ENCODE results near the gene ABCB11.

The ABCB11 gene

DNA sequence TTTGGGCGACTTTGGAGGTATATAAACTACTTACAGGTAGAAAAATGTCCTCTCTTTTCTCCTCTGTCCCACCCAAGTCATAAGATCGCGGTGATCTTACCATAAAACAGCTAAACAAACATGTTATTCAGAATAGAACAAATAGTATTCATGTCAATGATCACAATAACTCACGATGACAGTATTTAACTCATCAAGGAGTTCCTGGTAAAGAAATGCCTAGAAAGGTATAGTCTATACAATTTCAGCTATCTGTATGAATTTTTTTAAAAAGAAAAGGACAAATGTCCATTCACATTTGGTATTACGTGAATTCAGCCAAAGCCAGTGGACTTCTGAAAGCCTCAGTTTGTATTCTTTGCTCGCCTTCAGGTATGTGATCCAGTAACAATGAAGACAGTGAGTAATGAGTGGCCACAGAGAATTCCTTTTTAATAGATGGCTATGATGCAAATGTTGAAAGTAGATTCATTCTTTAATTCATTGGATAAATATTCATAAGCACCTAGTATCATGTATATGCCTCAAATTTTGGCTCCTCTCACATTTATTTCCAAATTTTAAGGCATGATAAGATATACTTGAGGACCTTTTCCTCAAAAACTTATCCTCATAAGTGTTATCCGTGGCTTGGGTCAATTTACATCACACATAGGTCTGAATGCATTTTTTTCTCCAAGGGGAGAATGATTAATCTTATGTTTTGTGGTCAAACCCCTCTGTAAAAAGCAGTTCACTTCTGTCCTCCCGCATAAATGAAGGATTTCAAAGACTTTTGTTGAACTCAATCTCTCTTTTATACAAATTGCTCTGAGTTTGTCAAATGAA lies 20.3 kb downstream of the ABCB11 start:
- no peak for DNase-seq (ENCODE audit: low read depth in 2 of 3, low spot score in 2 of 3)

DNA sequence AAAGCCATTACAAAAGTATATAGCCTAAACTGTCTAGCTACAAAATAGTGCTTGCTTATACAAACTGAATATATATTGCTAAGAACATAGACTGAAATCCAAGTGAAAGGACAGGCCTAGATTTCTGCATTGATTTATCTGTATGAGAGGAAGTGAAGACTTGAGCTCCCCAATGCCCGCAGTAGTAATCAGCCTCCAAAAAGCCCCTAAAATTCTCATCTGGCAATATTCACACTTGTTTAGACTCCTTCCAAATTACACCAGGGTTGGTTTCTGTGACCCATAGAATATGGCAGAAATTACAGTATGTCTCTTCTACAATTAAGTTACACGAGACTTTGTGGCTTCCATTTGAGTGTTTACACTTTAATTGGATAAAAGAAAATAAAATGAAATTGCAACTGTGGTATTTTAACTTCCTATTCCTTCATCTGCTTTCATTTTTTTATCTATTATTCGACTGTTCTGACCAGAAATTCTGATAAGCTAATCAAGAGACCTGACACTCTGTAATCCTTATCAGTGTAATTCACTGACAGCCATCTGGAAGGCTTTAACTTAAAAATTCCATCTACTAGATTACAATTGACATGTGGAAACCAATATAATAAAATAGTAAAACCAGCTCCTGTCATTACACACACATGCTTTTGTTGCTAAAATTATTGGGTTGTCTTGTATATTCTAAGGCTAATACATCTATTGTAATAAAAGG lies 21.1 kb downstream of the ABCB11 start:
- DNase-seq (ENCODE audit: low read depth in 2 of 3, low spot score in 2 of 3) = no peak

DNA sequence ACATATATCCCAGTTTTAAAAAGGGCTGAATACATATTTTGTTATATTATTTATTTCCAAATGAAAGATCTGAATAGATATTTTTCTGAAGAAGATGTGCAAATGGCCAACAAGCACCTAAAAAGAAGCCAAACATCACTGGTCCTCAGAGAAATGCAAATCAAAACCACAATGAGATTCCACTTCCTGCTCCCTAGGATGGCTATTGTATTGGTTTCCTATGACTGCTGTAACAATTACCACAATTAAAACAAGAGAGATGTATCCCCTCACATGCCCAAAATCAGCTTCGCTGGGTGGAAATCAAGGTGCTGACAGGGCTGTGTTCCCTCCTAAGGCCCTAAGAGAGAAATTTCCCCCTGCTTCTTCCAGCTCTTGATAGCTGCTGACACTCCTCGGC lies 23.2 kb downstream of the ABCB11 start:
- no peak for DNase-seq (ENCODE audit: low read depth in 2 of 3, low spot score in 2 of 3)

DNA sequence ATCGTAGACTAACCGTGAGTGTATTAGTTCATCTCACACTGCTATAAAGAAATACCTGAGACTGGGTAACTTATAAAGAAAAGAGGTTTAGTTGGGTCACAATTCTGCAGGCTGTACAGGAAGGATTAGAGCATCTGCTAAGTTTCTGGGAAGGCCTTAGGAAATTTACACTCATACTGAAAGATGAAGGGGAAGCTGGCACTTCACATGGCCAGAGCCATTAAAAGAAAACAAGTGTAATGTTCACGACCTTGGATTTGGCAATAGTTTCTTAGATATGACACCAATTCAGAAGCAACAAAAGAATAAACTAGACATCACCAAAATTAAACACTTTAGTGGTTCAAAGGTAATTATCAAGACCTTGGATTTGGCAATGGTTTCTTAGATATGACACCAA lies 23.8 kb downstream of the ABCB11 start:
- no peak for DNase-seq (ENCODE audit: low read depth in 2 of 3, low spot score in 2 of 3)

DNA sequence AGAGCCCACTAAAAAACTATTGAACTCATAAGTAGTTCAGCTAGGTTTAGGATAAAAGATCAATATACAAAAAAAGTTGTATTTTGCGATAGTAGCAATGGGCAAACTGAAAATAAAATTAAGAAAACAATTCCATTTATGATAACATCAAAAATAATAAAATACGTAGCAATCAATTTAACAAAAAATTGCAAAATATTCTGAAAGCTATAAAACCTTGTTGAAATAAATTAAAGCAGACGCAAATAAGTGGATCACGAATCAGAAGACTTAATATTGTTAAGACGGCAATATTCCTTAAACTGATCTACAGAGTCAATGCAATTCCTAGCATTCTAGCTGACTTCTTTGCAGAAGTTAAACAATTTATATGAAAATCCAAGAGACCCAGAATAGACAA lies 24.5 kb downstream of the ABCB11 start:
- DNase-seq (ENCODE audit: low read depth in 2 of 3, low spot score in 2 of 3) = no peak

DNA sequence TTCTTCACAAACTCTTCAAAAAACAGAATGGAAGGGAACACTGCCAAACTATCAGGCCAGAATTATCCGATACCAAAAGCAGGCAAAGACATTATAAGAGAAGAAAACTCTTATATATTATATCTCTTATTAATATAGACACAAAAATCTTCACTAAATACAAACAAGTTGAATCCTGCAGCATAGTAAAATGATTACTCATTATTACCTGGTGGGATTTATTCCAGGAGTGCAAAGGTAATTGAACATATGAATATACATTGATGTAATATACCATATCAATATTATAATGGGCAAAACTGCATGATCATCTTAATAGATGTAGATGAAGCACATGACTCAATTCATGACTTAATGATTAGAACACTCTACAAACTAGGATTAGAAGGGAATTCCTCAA lies 25.1 kb downstream of the ABCB11 start:
- no peak for DNase-seq (ENCODE audit: low read depth in 2 of 3, low spot score in 2 of 3)

DNA sequence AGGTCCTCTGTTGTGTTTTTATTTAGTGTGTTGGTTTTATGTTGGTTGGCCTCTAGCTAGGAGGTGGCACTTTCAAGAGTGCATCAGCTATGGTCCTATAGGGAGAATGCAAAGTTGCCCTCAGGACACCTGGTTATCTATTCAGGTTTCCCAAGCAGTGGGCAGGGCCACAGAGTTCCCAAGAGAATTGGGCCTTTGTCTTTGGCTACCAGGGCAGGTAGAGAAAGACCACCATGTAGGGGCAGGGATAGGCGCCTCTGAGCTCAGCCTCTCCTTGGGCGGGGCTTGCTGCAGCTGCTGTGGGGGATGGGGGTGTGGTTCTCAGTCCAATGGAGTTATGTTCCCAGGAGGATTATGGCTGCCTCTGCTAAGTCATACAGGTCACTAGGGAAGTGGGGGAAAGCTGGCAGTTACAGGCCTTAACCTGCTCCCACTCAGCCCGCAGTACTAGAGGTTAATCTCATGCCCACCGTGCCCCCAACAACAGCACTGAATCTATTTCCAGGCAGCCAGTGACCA lies 26.0 kb downstream of the ABCB11 start:
- DNase-seq (ENCODE audit: low read depth in 2 of 3, low spot score in 2 of 3) = no peak

DNA sequence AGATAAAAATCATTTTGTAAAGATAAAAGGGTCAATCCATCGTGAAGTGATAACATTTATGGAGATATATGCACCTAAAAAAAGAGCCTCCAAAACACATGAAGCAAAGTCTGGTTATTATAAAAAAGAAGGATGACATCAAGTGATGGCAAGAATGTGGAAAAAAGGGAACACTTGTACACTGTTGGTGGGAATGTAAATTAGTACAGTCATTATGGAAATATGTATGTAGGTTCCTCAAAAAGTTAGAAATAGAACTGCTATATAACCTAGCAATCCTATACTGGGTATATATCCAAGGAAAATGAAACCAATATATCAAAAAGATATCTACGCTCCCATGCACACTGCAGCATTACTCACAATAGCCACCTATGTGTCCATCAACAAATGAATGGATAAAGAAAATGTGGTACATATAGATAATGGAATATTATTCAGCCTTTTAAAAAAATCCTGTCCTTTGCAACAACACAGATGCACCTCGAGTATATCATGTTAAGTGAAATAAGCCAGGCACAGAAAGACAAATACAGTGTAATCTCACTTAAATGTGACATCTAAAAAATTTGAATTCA lies 28.9 kb downstream of the ABCB11 start:
- DNase-seq (ENCODE audit: low read depth in 2 of 3, low spot score in 2 of 3) = no peak

DNA sequence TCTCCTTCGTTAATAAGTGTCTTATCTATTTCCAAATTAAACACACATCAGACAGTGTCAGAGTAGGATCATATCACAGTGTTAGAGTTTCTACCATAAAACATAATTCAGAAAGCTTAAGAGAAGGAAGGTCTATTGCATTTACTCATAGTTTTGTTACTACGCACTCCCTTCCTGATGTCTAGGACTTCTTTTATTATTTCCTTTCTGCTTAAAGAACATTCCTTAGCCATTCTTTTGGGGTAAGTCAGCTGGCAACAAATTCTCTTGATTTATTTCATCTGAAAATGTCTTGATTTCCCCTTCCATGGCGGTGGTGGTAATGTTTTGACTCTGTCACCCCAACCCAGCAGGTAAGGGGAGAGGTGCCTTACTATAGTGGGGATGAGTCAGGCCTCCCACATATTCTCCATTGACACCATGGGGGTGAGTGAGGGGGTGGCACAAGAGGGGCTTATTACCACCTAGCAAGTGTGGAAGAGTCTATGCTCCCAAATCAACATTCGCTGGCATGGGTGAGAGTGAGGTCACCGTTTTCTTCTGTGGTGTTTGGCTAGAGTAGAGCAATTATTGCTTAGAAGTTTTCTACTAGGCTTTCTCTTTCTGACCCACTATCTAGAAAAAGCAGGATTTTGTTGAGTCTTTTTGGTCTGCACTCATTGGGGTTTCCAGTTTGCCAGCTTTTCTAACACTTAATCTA lies 29.9 kb downstream of the ABCB11 start:
- DNase-seq (ENCODE audit: low read depth in 2 of 3, low spot score in 2 of 3) = no peak

DNA sequence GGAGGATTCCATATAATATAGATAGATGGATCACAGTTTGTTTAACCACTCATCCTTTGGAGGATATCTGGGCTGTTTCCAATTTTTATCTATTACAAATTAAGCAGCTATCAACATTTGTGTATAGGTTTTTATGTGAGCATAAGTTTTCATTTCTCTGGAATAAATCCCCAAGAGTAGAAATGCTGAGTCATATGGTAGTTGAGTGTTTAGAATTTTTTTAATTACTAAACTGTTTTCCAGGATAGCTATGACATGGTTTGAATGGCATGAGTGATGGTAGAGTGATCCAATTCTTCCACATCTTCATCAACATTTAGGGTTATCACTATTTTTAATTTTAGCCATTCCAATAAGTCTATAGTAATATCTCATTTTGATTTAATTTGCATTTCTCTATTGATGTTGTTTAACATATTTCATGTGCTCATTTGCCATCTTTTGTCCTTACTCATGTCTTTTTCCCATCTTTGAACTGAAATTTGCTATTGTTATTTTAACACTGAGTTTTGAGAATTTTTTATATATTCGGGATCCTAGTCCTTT lies 31.4 kb downstream of the ABCB11 start:
- no peak for DNase-seq (ENCODE audit: low read depth in 2 of 3, low spot score in 2 of 3)

DNA sequence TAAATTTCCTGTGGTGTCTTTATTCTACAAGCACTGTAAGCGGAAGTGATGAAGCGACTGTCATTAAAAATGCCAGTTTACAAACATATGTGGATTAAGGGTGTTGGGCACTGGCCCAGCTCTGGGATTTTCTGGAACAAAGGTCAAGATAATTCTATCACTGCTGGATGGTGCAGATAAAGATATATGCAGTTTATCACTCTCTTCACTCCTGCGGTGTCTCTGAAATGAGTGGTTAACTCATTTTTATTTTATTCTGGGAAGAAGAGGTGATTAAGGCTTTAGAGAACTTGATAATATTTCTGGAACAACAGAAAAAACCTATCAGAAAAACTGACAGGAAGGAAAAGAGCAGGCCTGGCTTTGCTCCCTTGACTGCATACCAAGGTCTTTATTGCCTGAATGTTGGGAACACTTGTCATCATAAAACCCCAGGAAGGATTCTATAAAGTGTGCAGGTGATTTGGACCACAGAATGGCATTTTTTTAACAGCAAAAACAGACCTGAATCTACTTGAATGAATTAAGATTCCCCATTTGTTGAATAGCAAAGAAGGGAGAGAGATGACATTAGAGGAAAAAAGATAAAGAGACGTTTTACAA lies 32.4 kb downstream of the ABCB11 start:
- DNase-seq (ENCODE audit: low read depth in 2 of 3, low spot score in 2 of 3) = no peak

DNA sequence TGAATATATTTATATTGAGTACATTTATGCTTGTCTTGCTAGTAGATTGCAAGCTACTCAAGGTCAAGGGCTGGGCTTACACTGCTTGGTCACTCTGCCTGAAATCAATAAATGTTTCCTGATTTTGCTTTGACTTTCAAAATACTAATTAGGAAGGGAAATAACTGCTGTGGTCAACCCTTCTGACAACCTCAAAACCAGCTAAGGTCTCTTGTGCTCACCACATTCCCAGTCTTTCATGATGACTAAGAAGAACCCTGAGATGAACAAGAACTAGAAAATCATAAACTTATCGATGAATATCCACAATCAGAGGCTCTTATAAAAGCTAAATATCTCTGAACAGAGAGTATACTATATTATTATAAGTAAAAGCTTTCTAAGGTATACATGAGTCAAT lies 33.3 kb downstream of the ABCB11 start:
- DNase-seq (ENCODE audit: low read depth in 2 of 3, low spot score in 2 of 3) = no peak

DNA sequence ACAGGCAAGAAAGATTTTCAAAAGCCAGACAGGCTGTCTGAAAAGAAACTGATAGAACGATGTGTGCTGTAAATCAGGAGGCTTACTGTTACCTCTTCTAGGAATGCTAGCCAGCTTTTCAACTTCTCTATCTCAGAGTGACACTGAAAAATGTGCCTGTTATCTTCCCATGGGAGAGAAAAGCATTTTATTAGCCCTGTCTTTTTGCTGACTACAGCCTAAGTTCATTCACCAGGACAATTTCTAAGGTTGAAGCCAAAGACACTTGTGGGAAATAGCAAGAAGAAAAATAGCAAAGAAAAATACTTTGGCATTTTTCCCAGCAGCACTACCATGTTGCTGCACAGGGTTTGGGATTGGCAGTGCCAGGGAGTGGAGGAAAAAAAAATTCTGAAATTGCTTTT lies 34.0 kb downstream of the ABCB11 start:
- DNase-seq (ENCODE audit: low read depth in 2 of 3, low spot score in 2 of 3) = no peak

DNA sequence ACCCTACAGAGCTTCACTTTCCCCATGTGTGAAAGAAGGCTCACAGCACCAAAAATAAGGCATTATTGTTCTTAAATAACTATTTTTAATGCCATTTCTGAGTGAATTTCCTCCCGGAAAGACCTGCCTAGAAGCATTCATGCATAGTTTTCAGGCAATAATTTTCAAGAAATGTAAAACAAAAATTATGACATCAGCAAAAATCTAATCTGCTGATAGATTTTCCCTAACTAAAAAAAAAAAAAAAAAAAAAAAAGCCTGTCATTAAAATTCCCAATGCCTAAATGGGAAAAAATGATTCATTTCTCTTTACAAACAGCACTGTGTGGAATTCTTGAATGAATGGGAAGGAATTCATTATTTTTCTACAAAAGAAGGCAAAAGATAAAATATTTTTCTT lies 35.4 kb downstream of the ABCB11 start:
- no peak for DNase-seq (ENCODE audit: low read depth in 2 of 3, low spot score in 2 of 3)

DNA sequence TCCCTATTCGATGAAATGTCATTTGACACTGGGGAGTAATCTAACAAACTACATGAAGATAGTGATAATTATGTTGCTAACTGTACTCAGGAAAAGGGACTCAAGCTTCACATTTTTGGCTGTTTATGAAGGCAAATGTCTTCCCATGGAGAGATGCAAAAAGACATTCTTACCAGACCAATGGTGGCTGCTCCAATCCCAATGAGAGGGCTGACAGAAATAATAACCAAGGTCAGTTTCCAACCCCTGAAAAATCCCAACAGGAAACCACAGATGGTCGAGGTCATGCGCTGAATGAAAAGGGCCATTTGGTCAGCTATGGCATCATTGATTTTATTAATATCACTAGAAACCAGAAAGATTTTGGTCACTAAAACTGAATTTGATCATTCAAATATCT lies 37.6 kb downstream of the ABCB11 start:
- no peak for DNase-seq (ENCODE audit: low read depth in 2 of 3, low spot score in 2 of 3)

DNA sequence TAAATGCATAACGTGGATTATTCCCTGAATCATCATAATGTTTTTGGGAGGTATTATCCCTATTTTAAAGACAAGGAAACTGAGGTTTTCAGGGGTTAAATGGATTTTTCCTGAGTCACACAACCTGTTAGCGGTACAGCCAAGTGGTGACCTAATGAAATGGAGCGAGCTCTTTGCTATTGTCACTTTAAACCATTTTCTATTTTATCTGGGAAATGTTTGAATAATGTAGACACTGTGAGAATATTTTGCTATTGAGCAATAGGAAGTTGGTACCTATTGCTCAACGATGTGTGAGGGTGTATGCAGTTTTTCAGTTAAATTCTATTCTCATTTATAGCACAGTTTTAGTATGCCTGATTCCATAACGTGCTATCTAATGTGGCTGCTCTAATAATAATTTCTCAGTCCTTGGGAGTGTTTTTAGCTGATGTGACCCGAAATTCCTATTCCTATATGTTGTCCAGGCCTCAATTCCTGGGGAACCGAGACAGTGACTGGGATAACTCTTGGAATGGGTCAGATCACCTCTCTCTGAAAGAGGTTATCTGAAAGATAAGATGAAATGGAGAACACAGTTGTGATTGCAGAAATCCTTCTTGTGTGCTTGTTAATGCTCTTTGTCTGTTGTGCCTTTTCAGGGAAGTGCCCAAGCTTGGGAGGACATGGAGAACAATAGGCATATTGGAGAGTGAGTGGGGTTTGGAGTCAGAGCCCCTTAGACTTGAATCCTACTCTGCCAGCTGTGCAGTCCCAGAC lies 38.4 kb downstream of the ABCB11 start:
- DNase-seq (ENCODE audit: low read depth in 2 of 3, low spot score in 2 of 3) = no peak

DNA sequence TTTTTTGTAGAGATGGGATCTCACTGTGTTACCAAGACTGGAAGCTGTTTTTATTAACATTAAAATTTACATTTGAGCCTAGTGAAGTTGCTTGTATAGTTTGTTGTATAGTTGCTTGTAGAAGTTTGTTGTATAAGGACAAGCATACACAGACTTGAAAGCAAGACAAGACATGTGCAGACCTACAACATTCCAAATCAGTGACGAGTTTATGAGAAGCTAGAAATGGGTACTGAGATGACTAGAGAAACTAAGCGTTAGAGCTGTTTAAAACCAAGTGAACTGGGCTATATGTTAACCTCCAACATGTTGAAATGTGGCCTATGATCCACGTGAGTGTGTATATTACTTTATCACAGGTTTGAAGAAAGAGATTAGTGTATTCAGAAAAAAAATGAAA lies 39.1 kb downstream of the ABCB11 start:
- no peak for DNase-seq (ENCODE audit: low read depth in 2 of 3, low spot score in 2 of 3)

DNA sequence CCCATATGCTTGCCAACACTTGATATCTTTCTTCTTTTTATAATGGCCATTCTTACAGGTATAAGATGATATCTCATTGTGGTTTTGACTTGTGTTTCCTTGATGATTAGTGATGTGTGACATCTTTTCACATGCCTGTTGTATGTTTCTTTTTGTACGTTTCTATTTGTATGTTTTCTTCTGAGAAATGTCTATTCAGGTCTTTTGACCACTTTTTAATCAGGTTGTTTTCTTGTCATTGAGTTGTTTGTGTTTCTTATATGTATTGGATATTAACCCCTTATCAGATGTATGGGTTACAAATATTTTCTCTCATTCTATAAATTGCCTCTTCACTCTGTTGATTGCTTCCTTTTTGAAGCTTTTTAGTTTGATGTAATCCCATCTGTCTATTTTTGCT lies 42.4 kb downstream of the ABCB11 start:
- DNase-seq (ENCODE audit: low read depth in 2 of 3, low spot score in 2 of 3) = no peak

DNA sequence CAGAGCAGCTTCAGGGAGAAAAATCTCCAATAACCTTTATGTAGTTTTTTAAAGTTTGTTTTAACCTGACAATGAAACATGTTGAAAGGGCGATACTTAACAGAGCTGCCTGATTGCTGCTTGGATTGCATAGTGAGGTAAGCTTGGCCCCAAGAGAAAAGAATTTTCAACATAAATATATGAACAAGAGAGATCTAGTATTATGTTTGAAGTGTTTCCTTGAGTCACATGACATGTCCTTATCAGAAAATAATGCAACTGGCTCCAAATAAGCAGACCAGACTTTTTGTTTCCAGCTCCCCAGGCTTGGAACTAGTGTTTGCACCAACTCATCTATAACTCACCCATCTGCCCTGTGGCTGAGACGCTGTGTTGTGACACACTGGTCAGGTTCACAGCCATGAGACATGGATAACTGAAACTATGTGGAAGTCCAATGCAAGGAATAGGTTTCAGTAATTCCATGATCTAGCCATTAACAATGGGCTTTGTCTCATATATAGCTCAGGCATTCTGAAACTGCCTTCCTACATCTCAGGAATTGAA lies 44.7 kb downstream of the ABCB11 start:
- DNase-seq (ENCODE audit: low read depth in 2 of 3, low spot score in 2 of 3) = no peak

DNA sequence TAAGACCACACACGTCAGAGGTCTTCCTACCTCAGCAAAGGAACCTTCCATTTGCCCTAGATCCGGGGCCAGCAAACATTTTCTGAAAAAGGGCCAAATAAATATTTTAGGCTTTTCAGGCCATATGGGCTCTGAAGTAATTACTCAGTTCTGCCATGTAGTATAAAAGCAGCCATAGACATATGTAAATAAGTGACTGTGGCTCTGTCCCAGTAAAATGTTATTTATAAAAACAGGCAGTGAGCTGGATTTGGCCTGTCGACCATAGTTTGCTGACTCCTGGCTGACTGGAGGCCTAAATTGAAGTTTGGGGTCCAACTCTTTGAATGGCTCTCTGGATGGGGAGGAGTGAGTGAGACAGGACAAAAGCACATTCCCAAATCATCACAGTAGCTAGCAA lies 49.5 kb downstream of the ABCB11 start:
- no peak for DNase-seq (ENCODE audit: low read depth in 2 of 3, low spot score in 2 of 3)
